Mesenteric fat pad (tissue), 1 donor: ENCODE results near the gene HOXA4. TPM values are rescaled to one million over a fixed set of nuclear protein-coding genes. Genes with fewer than 3 reads are reported as not detected.
A peak's percentile ranks its signal among the peaks of the same experiment; 100 is the strongest.

Source experiments
- DNase-seq: peaks from one replicate; pipeline ENCODE4 v3.0.0-alpha.2; 2020; ENCODE audit warnings: low spot score
- long read RNA-seq: library from polyadenylated mRNA; unstranded; transcript quantifications from one replicate; pipeline ENCODE4 v2.0.0, GENCODE V29; 2020
- total RNA-seq: library from RNA; stranded (reverse); fragmentation: NEBNext Ultra II Directional; extraction: Animal tissue kit (Norgen Biotek cat#: 25700); gene quantifications from one replicate; pipeline ENCODE4 v1.2.1, GENCODE V29; 2021
- donor health status: DM: yes; HTN: yes; CAD: no.

HOXA4 gene
- 4.0 TPM for total RNA-seq
- long read RNA-seq, partial matches to known transcripts = 0 of 3 reads
- long read RNA-seq, other reads (novel, unspliced or antisense) = 0 of 3 reads

DNA sequence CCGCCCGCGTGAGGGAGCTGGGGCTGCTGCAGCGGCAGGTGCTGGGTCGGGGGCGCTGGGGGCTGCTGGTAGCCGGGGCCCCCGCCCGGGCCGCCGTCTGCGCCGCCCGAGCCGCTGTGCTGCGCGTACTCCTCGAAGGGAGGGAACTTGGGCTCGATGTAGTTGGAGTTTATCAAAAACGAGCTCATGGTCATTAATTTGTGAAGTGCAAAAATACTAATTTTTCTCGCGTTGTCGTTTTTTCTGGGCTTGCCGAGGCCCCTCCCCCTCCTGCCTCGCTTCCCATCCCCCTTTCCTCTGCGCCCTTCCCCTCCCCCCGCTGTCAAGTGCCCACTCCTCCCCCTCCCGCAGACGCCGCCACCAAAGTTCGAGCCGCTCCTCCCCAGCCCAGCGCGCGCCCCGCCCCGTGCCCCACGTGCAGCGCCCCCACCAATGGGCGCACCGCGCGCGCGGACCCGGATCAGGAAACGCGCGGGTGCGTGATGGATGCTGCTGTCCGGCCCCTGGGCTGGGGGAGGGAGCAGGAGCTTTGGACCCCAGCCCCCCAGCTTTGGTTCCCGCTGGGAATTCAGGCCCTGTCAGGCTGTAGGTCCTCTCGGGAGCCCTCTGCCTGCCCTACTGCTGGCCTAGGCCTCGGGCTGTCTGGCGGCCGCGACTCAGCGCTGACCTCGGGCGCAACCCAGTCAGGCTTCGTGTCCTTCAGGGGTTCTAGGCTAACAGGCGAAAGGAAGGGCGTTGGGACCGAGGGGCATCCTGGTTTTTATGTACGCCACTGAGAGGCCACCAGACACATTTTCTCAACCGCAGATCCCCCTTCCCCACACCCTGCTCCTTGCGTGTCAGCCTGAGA lies at the start of gene HOXA4:
HOXA4 (minus strand) TSS at position 218 of the 850 bp plus-strand sequence; CDS start at position 194, 24 bp downstream.
- peak; percentile 98 for DNase-seq

DNA sequence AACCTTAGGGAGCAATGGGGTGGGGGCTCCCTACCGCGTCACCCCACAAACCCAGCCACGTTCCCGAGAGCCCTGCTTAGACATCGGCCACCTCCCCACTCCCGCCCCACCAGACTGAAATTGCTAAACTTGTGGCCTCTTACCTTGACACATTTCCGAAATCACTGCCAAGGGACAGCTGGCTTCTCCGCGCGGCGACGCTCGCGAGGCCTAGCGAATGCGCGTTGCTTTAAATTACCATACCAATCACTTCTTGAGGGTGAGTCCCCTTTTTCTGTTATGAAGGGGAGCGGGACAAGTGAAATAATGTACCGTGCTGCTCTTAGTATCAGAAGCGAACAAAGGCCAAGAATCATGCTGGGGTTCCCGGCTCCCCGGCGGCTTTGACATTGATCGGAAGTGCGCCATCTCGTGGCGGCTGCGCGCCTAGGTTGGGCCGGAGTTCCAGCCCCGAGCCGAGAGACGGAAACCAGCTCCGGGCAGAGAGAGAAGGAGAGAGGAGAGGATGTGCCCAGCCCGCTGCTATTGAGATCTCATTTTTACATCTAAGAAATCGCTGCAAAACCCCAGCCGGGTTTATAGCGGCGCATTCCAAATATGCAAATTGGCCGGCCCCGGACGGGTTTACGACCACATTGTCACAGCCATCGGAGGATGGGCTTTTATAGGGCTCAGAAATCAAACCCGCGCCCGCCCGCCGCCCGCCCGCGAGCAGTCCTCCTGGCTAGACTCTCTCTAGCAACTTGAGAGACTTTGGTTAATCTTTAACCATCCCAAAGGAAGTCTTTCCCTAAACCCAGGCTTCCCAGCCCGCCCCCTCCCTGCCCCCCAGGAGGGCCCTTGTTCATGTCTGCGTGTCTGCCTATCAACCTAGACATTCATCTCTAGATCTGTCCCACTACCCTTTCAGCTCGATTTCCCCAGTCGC lies 49.2 kb upstream of the HOXA4 start:
- peak; percentile 94 for DNase-seq

DNA sequence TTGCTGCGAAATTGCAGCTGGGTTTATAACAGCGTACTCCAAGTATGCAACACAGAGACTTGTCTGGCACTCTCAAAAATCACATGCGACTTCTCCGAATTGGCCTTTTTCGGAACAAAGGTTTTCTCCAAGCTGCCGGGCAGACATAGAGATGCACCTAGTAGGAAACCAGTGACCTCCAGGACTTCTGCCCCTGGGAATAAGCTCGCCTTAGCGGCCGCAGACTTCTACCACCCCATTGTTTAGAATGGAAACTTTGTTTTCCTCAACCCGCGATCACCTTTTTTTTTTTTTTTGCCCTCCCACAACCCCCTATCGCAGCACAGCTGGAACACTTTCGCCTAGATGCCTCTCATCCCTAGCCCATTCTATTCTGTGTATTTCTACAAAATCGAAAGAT lies 48.5 kb upstream of the HOXA4 start:
- peak; percentile 45 for DNase-seq

GRCh38 chr7:27178366-27178765 lies 47.8 kb upstream of the HOXA4 start:
- peak; percentile 62 for DNase-seq

DNA sequence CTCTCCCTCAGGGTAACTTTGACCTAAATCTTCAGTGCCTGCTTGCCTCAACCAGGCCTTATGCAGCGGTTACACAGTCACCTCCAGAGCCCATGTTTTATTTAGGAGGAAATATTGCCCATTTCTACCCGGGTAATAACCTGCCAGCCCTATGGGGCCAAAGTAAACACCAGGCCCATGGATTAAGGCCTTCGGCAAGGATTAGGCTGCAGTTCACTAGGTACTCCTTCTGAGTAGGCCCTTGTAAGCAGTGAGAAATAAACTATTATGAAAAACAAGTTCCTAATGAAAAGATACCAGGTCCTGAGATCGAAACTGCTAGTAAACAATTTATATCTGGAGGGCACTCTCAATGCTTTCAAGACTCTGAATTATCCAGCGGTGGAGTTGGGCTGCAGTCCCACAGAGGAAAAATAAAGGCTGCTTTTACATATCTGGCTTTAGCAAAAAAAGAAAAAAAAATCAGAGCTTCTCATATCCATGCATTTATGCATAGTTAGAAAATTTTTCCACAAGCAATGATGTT lies 47.3 kb upstream of the HOXA4 start:
- no peak for DNase-seq

- peak; percentile 82 for DNase-seq
Measured at GRCh38 chr7:27176962-27177794, 46.6 kb upstream of the HOXA4 start.

DNA sequence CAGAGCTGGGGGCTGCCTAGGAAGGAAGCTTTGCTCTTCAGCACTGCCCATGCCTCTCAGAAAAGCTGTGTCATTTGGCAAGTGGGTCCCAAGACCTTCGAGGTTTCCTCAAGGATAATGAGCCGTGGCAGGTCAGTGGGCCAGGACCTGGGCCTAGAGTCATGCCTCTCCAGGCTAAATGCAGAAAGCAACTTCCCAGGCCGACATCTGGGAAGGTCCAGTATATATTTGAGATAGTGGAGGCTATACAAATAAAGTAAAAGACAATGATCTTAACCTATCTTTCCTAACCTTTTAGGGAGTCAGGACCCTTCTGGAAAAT lies 45.9 kb upstream of the HOXA4 start:
- DNase-seq = no peak

DNA sequence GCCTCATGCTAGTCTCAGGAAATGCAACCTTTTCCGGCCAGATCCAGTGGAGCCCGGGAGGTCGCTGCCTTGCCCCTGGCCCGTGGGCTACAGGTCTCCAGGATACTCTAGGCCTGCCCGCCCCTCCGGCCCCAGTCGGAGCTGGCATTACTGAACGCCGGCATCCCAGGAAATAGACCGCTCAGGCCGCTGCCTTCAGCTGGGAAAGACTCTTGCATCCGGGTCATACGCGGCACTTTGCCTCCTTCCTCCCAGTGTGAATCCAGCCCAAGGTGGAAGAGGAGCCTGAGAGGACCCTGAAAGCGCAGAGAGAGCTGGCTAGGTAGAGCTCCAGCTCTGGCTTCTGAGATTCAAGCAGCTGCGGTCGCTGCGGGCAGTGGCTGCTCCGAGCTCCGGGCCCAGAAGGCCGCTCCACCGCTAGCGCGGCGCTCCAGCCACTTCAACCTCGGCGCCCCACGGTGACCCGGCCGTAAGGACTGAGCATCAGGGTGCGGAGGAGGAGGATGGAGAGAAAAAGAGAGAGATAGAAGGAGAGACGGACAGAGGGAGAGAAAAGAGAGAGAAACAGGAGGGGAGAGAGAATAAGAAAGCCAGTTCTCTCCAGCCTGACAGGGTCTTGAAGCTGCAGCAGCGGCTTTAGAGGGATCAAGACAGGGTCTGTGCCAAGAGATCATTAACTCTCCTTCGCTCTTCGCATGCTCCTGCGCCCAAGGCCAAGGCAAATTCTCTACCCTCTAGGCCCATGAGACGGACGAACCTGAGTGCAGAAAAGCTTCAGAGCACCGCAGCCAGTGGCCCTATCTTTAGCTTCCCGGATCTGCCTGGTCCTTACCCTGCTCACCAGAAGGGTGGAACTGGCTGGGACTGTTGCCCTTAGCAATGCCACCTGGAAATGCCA lies 45.3 kb upstream of the HOXA4 start:
- peak; percentile 81 for DNase-seq

DNA sequence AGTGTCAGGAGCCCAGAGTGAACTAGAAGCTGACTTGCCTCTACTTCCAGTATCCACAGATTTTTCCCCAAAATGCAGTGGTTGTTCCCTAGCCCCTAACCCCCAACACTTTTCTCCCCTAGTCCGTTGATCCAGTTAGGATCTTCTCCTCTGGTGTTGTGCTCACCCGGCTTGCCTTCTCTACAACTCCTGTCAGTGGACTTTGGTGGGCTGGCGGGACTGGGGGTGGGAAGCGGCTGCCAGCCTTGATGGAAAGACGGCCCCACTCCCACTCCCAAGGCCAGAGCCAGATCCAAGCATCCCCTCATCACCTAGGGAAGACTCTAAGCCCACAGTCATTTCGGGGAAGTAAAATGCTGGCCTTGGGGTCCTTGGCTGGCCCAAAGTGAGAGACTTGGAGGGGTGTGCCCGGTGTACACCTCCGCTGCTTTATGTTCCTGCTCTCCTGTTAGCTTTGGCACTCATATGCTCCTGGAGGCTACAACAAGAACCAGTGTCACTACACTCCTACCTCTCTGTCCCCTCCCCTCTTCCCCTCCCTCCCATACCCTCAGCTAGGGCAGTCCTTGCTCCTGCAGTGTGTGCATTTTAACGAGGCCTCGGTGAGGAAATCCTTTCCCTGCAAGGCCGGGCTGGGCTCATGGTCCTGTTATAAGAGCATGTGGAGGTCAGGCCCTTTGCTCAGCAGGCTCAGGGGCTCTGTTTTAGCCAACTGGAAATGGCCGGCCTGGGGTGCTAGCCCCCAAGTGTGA lies 44.5 kb upstream of the HOXA4 start:
- DNase-seq = peak; percentile 24

DNA sequence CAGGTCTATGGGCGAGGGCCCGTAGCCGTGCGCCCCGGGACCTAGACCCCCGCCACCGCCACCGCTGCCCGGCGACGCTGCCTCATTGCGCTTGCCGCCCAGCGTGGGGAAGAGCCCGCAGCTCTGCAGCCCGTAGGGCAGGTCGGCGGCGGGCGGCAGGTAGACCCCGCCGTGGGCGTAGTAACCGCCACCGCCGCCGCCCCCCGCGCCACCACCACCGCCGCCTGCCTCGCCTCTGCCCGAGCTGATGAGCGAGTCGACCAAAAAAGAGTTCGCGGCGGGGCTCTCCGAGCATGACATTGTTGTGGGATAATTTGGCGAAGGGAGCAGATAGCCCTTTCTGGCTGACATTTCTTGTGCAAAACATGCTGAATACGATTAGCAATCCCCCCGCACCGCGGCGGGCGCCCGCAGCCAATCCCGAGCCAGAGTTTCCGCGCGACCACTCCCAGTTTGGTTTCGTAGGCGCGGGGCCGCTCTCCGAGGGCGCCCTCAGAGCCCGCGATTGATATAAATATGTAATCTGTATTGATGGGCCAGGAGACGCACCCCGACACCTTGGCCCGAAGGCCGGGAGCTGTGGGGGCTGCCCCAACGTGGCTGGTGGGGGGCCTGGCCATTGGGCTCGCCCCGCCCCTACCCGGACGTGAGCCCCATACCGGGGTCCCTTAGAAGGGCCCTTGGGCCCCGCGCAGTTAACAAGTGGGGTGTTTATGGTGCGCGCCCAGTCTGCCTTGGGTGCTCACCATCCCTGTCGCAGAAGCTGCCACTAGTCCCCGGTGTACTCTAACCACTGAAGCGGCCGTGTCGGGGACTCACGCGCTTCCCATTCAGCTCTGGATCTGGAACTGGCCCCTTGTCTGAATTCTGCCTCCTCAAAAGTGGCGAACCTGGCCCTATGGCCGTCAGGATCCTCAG lies 43.7 kb upstream of the HOXA4 start, which contains the start of gene HOXA10:
HOXA10 (minus strand) TSS at position 365 of the 918 bp plus-strand sequence; CDS start at position 351, 14 bp downstream.
- DNase-seq = peak; percentile 89

DNA sequence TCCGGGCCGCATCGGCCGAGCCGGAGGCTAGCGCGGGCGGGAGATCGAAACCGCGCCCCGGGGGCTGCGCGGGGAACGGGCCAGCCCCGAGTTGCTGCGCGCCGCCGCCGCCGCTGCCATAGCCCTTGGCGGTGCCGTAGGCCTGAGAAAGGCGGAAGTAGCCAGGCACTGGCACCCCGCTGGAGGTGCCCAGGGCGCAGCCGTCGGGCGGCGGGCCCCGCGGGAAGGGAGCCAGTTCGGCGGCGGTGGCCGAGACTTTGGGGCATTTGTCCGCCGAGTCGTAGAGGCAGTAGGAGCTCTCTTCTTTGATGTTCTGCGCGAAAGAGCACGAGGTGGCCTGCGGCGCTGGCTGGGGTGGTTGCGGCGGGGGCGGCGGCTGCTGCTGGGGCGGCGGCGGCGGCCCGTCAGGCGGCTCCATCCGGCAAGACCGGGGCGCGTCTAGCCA lies 43.0 kb upstream of the HOXA4 start:
- peak; percentile 89 for DNase-seq

- DNase-seq = peak; percentile 93
Measured at GRCh38 chr7:27172823-27173510, 42.4 kb upstream of the HOXA4 start.

GRCh38 chr7:27172315-27172774 lies 41.8 kb upstream of the HOXA4 start:
- DNase-seq = peak; percentile 72

DNA sequence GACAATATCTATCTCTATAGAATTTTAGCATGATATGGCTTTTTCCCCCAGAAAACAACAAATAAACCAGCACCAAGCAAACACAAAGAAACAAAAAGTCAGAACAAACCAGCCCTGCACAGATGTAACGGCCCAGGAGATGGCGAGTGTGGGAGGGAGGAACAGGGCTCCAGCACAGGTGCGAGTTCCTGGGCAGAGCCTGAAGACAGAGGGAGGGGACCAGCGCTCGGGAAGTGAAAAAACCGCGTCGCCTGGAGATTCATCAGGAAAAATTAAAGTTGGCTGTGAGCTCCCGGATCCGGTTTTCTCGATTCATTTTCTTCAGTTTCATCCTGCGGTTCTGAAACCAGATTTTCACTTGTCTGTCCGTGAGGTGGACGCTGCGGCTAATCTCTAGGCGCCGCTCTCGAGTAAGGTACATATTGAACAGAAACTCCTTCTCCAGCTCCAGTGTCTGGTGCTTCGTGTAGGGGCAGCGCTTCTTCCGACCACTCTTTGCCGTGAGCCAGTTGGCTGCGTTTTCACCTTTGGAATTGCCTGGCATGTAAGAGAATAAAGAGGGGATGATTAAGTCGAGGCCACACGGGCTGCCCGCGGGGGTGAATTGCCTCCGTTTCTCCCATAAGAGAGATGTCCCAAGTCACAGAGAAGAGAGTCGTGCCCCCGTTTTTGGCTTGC lies 41.2 kb upstream of the HOXA4 start:
- peak; percentile 47 for DNase-seq

DNA sequence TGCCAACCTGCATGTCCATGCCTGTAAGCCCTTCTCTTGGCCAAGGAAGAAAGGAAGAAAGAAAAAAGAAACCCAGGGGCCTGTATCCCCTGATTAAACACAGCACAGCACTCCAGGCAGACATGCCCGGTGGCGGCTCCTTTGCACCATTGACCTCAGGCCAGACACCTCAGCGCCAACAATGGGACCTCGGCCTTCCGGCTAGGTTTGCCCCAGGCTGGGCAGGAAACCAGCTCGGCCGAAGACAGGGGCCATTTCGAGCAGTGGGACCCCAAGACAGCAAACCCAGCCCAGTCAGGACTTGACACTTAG lies 40.7 kb upstream of the HOXA4 start:
- DNase-seq = peak; percentile 69
